Measurements from ENCODE around the gene NMNAT2. TPM values are rescaled to one million over a fixed set of nuclear protein-coding genes. Genes with fewer than 3 reads are reported as not detected.
A peak's percentile ranks its signal among the peaks of the same experiment; 100 is the strongest.

Gene NMNAT2
- total RNA-seq, 4 donors from 2014 or later = 0.60 to 1.7 (median 0.92) TPM

GRCh38 chr1:183285746-183286145, 132.4 kb downstream of the NMNAT2 start:
- WGBS, 2 donors = 64 to 74% methylated on average over 4 of the region's 4 CpGs
- no peak overlapping the region for H3K4me3 ChIP-seq
- no peaks in the 10 kb centered on the region for H3K9me3 ChIP-seq
- H3K27ac ChIP-seq = peak overlapping the region in 1 of 4 donors; percentile 2
- H3K36me3 ChIP-seq = no peaks in the 10 kb centered on the region
- TF ChIP-seq CTCF (IDR thresholded peaks at IDR 0.05) (no peak), EP300 (IDR thresholded peaks at IDR 0.05) (no peak), POLR2A (IDR thresholded peaks at IDR 0.05) (no peak)
- peaks cover 0 to 49% (median 13%) of the 10 kb centered on the region in 4 donors for H3K4me1 ChIP-seq
- no peak for DNase-seq (ENCODE audit: low spot score in 2 of 2)
- H3K27me3 ChIP-seq = no peaks in the 10 kb centered on the region

GRCh38 chr1:183285256-183285655, 132.9 kb downstream of the NMNAT2 start:
- Histone ChIP-seq H3K27me3 (no peaks in the 10 kb centered on the region), H3K4me3 (no peak overlapping the region), H3K27ac (no peak overlapping the region), H3K4me1 (peaks cover 0 to 52% (median 13%) of the 10 kb centered on the region in 4 donors), H3K36me3 (no peaks in the 10 kb centered on the region), H3K9me3 (no peaks in the 10 kb centered on the region)
- WGBS, 2 donors = 94 to 100% methylated on average over 1 of the region's 1 CpG
- TF ChIP-seq POLR2A (IDR thresholded peaks at IDR 0.05) (no peak), EP300 (IDR thresholded peaks at IDR 0.05) (no peak), CTCF (IDR thresholded peaks at IDR 0.05) (no peak)
- no peak for DNase-seq (ENCODE audit: low spot score in 2 of 2)

- H3K4me1 ChIP-seq = peaks cover 0 to 64% (median 19%) of the 10 kb centered on the region in 4 donors
- 83 to 88% methylated on average over 5 of the region's 5 CpGs for WGBS, 2 donors
These were observed 134.1 kb downstream of the NMNAT2 start for GRCh38 chr1:183284086-183284485.

DNA sequence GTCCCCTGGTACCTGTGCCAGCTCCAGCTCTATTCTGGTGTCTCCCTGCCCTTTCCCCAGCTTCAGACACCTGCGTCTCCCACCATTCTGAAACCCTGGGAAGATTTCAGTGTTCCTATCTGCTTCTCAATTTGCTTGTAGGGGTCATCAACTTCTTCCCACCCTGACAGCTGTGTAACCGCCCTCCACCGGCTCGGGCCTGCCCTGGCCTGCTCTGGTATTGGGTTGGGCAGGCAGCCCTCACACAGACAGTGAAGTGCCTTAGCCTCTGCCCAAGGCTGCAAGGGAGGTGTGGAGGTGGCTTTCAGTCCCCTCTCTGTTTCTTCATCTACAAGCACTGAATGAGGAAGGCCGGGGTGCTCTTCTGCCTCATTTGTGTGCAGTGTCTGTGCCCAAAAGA, 134.9 kb downstream of the NMNAT2 start:
- no peak for DNase-seq (ENCODE audit: low spot score in 2 of 2)
- peaks cover 0 to 72% (median 24%) of the 10 kb centered on the region in 4 donors for H3K4me1 ChIP-seq

More at GRCh38 chr1:183284086-183284485, 134.1 kb downstream of the NMNAT2 start:
- Histone ChIP-seq H3K27me3 (no peaks in the 10 kb centered on the region), H3K36me3 (no peaks in the 10 kb centered on the region), H3K9me3 (no peaks in the 10 kb centered on the region), H3K4me3 (no peak overlapping the region), H3K27ac (peak overlapping the region in 3 of 4 donors; percentile 16 to 86 (median 74))
- TF ChIP-seq EP300 (IDR thresholded peaks at IDR 0.05) (no peak), POLR2A (IDR thresholded peaks at IDR 0.05) (no peak), CTCF (IDR thresholded peaks at IDR 0.05) (no peak)
- no peak for DNase-seq (ENCODE audit: low spot score in 2 of 2)

More for the DNA sequence above, 134.9 kb downstream of the NMNAT2 start:
- H3K9me3 ChIP-seq = no peaks in the 10 kb centered on the region
- 70 to 71% methylated on average over 5 of the region's 5 CpGs for WGBS, 2 donors
- H3K27me3 ChIP-seq = no peaks in the 10 kb centered on the region
- no peak overlapping the region for H3K4me3 ChIP-seq
- TF ChIP-seq POLR2A (IDR thresholded peaks at IDR 0.05) (no peak), EP300 (IDR thresholded peaks at IDR 0.05) (no peak), CTCF (IDR thresholded peaks at IDR 0.05) (no peak)
- H3K36me3 ChIP-seq = no peaks in the 10 kb centered on the region
- H3K27ac ChIP-seq = peak overlapping the region in 2 of 4 donors; percentile 74 to 86
